Measurements from ENCODE around the gene XRCC5.
A peak's percentile ranks its signal among the peaks of the same experiment; 100 is the strongest.

XRCC5 gene

DNA sequence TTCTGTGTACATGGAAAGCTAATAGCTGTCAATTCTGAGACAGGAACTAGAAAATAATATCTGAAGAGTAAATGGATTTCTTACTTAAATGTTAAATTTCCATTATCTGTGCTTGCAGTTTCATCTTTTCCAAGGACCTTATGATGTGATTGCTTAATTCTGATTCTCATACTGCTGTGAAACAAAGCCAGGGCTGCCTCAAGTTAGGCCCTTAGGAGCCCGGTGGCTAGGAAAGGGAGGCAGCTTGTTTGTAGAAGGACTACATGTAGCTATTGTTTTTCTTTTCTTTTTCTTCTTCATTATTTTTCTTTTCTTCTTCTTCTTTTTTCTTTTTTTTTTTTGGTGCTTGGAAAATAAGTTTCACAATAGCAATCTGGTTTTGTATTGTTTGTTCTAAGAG is 50.5 kb downstream of the XRCC5 start:
- DNase-seq = peak in 1 of 4 experiments; percentile 12

DNA sequence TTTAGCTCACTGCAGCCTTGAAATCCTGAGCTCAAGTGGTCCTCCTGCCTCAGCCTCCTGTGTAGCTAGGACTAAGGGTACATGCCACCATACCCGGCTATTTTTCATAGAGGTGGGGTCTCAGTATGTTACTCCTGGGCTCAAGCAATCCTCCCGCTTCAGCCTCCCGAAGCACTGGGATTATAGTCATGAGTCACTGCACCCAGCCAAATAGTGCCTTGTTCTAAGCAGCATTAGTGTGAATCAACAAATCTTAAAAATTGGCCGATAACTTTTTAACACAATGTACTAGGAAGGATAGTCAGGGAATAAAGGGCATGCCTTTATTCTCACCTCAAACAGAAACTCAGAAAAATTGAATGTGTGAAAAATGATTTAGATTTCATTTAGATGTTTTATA is 51.6 kb downstream of the XRCC5 start:
- no peak for DNase-seq

DNA sequence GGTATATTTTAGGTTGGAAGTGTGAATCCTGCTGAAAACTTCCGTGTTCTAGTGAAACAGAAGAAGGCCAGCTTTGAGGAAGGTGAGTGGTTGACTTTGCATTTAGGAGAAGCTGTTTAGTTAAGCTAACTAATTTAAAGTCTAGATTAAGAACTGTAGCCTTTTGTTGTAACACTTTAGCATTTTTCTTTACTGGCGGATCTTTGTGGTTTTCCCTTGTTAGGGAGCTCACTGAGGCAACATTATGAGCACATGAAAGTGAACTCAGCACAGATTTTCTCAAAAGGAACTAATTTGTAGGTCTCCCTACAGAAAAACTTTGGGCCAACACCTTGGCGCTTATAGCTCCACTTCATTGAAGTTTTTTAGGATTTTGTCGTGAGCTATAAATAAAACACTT is 52.8 kb downstream of the XRCC5 start:
- peak in 1 of 4 experiments; percentile 9 for DNase-seq

DNA sequence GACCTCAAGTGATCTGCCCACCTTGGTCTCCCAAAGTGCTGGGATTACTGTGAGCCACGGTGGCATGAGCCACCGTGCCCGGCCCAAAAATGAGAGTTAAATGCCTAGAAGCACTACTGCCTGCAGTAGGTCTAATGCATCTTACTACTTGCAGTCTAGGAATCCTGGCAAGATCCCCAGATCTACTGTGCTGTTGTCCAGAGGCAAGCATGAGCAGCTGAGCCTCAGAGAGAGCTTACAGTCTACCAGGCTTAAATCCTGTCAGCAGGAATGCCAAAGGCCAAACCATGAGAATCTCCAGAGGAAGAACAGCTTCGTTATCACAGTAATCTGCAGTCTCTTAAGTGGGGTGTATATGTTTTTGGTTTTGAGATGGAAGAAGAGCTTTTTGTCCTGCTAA is 54.4 kb downstream of the XRCC5 start:
- DNase-seq = no peak

- no peak for DNase-seq
Observed at GRCh38 chr2:216164087-216164486, 54.9 kb downstream of the XRCC5 start.

- no peak for DNase-seq
Observed at GRCh38 chr2:216164576-216164975, 55.4 kb downstream of the XRCC5 start.

DNA sequence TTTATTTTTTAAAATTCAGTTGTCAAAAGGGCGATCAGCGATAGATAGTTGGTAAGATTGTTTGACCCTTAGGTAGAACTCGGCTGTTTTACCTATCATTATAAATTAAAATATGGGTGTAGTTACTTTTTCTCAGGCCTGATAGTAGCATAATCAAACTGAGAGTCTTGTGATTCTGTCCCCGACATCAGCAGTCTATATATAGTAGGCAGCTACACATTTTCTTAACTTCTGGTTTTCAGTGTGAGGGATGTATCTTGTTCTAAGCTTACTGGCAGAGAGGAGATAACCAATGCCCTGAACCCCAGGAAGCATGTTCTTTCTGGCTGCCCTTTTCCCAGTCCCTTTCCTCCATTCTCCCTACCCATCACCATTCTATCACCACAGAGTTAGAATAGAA is 56.6 kb downstream of the XRCC5 start:
- peak; percentile 8 to 62 (median 37) for DNase-seq

- no peak for DNase-seq
Observed at GRCh38 chr2:216169087-216169486, 59.9 kb downstream of the XRCC5 start.

DNA sequence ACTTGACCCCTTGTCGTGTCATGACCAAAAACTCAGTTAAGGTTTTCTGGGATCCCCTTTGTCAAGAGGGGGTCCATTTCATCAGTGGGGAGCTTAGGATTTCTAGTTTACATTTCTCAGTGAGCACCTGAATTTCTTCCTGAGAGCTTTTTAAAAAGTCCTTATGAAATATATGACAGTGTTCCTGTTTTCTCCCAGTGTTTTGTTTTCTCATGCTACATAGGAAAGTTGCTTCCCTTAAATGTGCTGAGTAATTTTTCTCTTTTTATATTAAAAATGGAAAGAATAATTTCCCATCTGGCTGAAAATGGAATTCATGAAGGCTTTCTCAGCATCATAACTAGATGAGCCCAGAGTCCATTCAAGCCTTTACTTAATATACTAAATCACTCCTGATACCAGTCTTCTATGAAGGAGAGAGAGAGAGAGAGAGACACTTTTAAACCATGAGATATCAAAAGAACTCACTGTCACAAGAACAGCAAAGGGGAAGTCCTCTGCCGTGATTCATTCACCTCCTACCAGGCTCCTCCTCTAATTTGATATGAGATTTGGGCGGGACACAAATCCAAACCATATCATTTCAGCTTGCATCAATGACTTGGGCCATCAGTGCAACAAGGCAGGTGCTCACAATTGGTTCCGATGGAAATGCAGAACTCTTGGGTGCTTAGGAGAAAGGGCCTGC is 61.1 kb downstream of the XRCC5 start:
- peak; percentile 47 to 78 (median 71) for DNase-seq

- DNase-seq = peak; percentile 58 to 89 (median 75)
Observed at GRCh38 chr2:216171011-216171410, 61.9 kb downstream of the XRCC5 start.

DNA sequence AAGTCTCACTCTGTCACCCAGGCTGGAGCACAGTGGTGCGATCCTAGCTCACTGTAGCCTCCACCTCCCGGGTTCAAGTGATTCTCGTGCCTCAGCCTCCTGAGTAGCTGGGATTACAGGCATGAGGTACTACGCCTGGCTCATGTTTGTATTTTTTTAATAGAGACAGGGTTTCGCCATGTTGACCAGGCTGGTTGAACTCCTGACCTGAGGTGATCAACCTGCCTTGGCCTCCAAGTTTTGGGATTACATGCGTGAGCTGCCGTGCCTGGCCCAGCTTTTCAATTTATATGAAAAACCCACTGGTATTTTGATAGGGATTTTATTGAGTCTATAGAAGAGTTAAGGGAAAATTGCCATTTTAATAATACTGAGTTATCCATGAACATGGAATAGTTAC is 63.3 kb downstream of the XRCC5 start:
- DNase-seq = no peak

DNA sequence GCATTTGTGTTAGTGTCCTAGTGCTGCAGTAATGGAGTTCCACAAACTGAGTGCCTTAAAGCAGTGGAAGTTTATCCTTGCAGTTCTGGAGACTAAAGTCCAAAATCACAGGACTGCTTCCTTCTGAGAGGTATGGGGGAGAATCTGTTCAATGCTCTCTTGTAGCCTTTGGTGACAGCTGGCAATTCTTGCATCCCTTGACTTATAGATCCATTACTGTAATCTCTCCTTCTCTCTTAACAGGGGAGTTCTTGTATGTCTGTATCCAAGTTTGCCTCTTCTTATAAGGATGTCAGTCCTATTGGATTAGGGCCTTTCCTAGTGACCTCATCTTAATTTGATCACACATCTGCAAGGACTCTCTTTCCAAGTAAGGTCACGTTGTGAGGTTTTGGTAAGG is 69.9 kb downstream of the XRCC5 start:
- DNase-seq = no peak

DNA sequence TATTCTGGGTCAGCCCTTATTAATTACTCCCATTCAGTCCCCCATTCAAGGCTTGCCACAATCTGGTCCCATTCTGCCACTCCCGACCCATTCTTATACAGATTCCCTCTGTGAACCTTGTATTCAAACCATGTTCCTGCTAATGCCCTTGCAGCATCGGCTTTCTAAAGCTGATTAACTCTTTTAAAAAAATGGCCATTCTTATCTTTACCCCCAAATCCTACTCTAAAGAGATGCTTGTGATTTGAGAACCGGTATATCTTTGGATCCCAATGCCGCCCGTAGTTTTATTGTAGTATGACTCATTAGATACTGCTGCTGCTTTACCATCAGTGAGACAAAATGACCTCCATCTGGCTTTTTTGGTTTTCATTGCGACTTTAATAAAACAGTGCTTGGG is 72.2 kb downstream of the XRCC5 start:
- no peak for DNase-seq

DNA sequence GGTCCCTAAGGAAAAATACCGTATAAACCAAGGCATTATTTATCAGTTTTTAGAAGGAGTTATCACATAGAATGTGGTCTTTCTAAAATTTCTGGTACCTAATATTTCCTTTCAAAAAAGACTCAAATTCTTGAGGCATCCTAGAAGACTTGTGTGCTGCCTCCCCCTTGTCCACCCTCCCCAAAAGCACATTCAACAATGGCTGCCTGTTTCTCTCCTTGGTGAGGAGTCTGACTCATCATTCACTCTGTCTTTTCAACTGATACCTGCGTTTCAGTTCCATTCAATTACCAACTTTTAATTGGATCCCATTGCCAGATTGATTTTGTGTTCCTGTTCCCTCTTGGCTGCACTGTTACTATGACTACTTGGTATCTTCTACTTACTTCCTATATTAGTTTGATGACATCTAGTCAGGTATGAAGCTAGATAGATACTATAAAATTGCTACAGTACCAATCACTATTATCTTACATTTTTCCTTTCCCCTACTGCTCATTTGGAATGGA is 72.9 kb downstream of the XRCC5 start:
- no peak for DNase-seq

DNA sequence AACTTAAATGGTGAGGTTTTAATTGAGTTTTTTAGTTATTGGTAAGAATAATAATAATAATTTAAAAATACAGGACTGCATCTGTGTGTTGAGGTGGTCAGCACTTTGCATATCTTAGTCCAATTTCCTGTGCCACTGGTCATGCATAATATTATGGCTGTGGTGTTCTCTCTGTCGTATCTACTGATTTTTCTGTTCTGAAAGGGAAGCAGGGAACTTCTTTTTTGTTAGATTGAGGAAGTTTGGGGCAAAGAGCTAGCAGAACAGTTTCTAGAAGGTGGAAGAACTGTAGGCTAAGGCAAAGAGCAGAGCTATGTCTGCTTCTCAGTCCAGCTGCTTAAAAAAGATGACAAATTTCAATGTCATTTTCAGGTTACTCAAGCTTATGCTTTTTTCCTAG is 74.3 kb downstream of the XRCC5 start:
- peak; percentile 47 to 85 (median 70) for DNase-seq

- no peak for DNase-seq
Observed at GRCh38 chr2:216188559-216188850, 79.4 kb downstream of the XRCC5 start.

- no peak for DNase-seq
Observed at GRCh38 chr2:216188956-216189355, 79.8 kb downstream of the XRCC5 start.

DNA sequence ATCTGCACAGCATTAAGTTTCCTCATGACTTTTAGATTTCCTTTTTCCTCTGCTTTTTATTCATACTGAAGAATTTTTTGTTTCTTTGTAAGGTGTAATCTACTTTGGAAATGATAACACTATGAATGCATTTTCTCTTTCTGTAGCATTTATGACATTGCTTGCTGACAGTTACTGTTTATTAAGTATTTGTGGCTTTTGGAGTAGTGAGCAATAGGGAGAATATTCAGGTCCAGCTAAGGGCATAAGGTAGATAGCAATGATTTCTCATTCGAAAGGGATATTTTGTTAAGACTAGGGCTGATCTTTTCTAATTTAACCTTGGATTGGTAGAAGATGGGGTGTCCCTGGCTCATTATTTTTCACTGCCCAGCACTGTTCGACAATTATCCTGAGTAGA is 80.3 kb downstream of the XRCC5 start:
- DNase-seq = no peak

DNA sequence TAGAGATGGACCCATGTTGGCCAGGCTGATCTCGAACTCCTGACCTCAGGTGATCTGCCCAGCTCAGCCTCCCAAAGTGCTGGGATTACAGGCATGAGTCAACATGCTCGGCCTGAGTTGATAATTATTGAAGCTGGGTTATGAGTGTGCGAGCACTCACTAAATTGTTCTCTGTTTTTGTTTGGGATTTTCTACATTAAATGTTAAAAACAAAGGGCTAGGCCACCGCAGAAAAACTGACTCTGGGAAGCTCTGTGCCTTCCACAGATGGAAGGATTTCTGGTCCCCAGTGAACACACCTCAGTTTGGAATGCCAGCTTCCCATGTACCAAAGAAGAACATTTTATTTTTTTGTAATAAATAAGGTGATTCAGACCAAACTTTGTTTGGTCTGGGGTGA is 83.0 kb downstream of the XRCC5 start:
- DNase-seq = no peak

DNA sequence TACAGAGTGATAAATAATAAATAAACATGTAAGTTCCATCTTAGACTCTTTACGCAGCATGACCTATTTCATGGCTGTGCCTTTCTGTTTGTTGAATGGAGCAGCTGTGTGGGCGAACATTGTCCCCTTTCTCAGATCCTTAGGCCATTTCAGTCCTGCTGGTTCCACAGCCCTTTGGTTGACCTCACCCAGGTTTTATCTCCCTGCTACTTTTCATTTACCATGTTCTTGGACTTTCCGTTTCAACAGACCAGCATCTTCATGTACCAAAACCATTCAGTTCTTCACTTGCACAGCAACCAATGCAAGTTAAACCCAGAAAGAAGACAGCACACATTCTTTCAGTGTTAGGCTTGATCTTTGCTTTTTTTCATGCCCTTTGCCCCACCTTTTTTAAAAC is 83.8 kb downstream of the XRCC5 start:
- no peak for DNase-seq

GRCh38 chr2:216194013-216194412 is 84.9 kb downstream of the XRCC5 start:
- DNase-seq = no peak

DNA sequence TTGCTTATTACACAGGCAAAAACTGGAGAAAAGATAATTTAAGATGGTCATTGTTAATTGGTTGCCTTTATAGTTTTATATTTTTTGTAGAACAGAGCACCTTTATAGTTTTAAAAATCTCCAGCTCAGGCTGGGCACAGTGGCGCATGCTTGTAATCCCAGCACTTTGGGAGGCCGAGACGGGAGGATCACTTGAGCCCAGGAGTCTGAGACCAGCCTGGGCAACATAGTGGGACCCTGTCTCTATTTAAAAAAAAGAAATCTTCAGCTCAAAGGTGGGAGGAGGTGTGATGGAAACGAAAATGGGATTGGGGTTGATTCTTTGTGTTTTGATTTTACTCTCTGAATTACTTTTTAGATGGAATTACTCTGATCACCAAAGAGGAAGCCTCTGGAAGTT is 85.4 kb downstream of the XRCC5 start:
- DNase-seq = no peak

DNA sequence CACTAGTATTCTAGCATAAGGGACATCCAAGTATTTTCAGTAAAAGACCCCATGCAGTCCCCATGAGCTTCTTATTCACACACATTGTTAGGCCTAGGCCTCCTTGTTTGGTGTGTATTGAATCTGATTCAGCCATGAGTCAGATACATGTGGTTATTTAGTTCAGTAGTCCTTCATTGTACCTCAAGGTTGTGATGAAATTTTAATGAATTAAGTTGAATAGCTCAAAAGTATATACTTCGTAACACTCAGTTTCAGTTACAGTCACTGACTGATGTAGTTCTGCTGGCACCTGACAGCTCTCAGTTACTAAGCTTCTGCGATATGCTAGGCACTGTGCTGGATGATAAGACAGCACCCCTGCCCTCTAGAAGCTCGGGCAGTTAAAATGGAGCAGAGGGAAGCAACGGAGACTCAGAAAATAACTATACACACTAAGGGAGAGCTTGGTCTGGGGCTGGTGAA is 86.4 kb downstream of the XRCC5 start:
- peak in 1 of 4 experiments; percentile 26 for DNase-seq

DNA sequence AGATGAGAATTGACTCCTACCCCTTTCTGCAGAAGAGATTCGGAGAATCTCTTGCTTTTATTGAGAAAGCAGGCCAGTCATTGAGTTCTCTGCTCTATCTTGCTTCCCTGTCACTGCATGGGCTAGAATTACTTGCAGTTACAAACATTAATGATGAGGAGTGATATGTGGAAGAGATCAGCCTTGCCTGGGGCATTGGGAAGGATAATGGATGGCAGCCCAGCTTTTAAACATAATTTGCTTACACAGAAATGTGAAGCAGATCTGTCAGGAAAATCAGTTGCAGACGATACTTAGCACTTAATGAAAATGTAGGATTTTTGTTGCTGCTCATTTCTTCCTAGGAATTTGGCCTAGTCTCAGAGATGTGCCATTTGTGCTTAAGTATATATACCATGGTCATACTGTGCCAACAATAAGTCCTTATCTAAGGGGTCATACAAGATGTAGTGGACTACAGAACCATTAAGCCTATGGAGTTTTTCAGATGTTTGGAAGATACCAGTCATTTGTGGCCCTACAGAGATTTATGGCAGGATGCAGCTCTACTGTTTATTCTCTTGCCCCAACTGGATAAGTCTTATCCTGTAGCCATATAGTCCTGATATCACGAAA is 92.7 kb downstream of the XRCC5 start:
- no peak for DNase-seq

All from suppressor macrophage (primary cell).